H1 (cell line): ENCODE data around the gene UBB. TPM values are rescaled to one million over a fixed set of nuclear protein-coding genes. Genes with fewer than 3 reads are reported as not detected.

ENCODE experiments used
- CEBPB ChIP-seq: IDR thresholded peaks from 2 replicates; pipeline ENCODE4 v1.6.1; 2012; ENCODE audit warnings: low read depth, low read length
- CHD7 ChIP-seq: fragments of 300-600 bp; sonication (generic); IDR thresholded peaks from 2 replicates; pipeline ENCODE4 v1.7.1; 2012; ENCODE audit warnings: low read length, moderate library complexity, mild to moderate bottlenecking, inconsistent platforms; ENCODE audit not compliant: insufficient replicate concordance
- JUN ChIP-seq: IDR thresholded peaks from 2 replicates; pipeline ENCODE4 v1.6.1; 2011; ENCODE audit warnings: low read depth, mild to moderate bottlenecking, improper control_type of control experiment, low read length
- RBBP5 ChIP-seq: IDR thresholded peaks from 2 replicates; pipeline ENCODE4 v1.7.1; 2012; ENCODE audit warnings: low read depth, mild to moderate bottlenecking, inconsistent platforms, low read length, moderate library complexity, borderline replicate concordance
- RNF2 ChIP-seq: fragments of 200-900, 300-1000 bp; sonication (generic); IDR thresholded peaks from 2 replicates; pipeline ENCODE4 v1.7.1; 2016; ENCODE audit warnings: borderline replicate concordance, low read depth, mild to moderate bottlenecking, antibody characterized with exemption, low read length; ENCODE audit not compliant: poor library complexity, severe bottlenecking; ENCODE audit errors: missing control alignments
- SIN3A ChIP-seq, 2 experiments: IDR thresholded peaks in 1 of 2; conservative IDR thresholded peaks in 1 of 2; 2 replicates each; pipeline ENCODE4 v1.6.1; 2011 to 2012; ENCODE audit warnings: low read length in 2 of 2, improper control_type of control experiment in 1 of 2, low read depth in 1 of 2, mild to moderate bottlenecking in 1 of 2
- SRF ChIP-seq: IDR thresholded peaks from 2 replicates; pipeline ENCODE4 v1.6.1; 2011; ENCODE audit warnings: mild to moderate bottlenecking, low read depth, low read length, moderate library complexity
- TAF1 ChIP-seq: IDR thresholded peaks from 2 replicates; pipeline ENCODE4 v1.6.1; 2011; ENCODE audit warnings: mild to moderate bottlenecking, low read depth, low read length
- TBP ChIP-seq: IDR thresholded peaks from 2 replicates; pipeline ENCODE4 v1.6.1; 2011; ENCODE audit warnings: low read depth, low read length, improper control_type of control experiment
- polyA plus RNA-seq, 7 experiments: library from polyadenylated mRNA; depleted of rRNA in 3 of 7; stranded (reverse) in 5 of 7; unstranded in 2 of 7; fragments of >200 nt in 5 of 7; fragments of 200-250 nt in 2 of 7; gene quantifications; 1 replicate in 5 of 7; 2 replicates in 1 of 7; 4 replicates in 1 of 7; pipeline versions ENCODE4 v1.2.1 to v1.2.3, GENCODE V29; 2011 to 2013; ENCODE audit warnings: missing spikeins in 2 of 7, mixed read lengths in 2 of 7
- total RNA-seq: library from RNA; stranded (reverse); fragmentation: NEBNext Ultra II Directional; extraction: Animal tissue kit (Norgen Biotek cat#: 25700); gene quantifications from 2 replicates; pipeline ENCODE4 v1.2.1, GENCODE V29; 2021

UBB gene
- total and polyA plus RNA-seq, 2 of the 8 experiments (the other 6 are each of a cell fraction or from before 2014, with no cell fraction given): 1,597 to 1,605 TPM

GRCh38 chr17:16417896-16418684, 37.2 kb downstream of the UBB start (continued):
- TF ChIP-seq CHD7 (no peak), TAF1 (no peak), TBP (no peak), SIN3A (conservative IDR thresholded peaks at IDR 0.05 in 1 of 2, IDR thresholded peaks at IDR 0.05 in 1 of 2; ENCODE audit: low read depth in 1 of 2, low read length in 2 of 2) (no peak), CEBPB (no peak), JUN (no peak), RNF2 (no peak), RBBP5 (no peak), SRF (no peak)
